Sigmoid colon (tissue), 7 donors: ENCODE measurements around the gene C1QTNF4. TPM values are rescaled to one million over a fixed set of nuclear protein-coding genes. Genes with fewer than 3 reads are reported as not detected.

Experiments
- DNase-seq: peaks from one replicate; pipeline ENCODE4 v3.0.0-alpha.2; 2019
- H3K27ac ChIP-seq, 4 donors: fragments of 200-600 bp; sonication (generic); one replicate each; pipeline ENCODE4 v1.5.1; 2016 to 2019; ENCODE audit warnings: mild to moderate bottlenecking in 1 of 4
- H3K27me3 ChIP-seq, 3 donors: fragments of 200-600 bp; sonication (generic); one replicate each; pipeline ENCODE4 v1.5.1; 2019; ENCODE audit warnings: mild to moderate bottlenecking in 1 of 3
- H3K36me3 ChIP-seq, 4 donors: fragments of 200-600 bp; sonication (generic); one replicate each; pipeline ENCODE4 v1.5.1; 2016 to 2019
- H3K4me1 ChIP-seq, 4 donors: fragments of 200-600 bp; sonication (generic); one replicate each; pipeline ENCODE4 v1.5.1; 2017 to 2019
- H3K4me3 ChIP-seq, 4 donors: fragments of 200-600 bp; sonication (generic); one replicate each; pipeline ENCODE4 v1.5.1; 2017 to 2019; ENCODE audit warnings: mild to moderate bottlenecking in 2 of 4, moderate library complexity in 1 of 4
- H3K9me3 ChIP-seq, 4 donors: fragments of 200-600 bp in 3 of 4; sonication (generic) in 3 of 4; one replicate each; pipeline versions ENCODE4 v1.5.1 to v1.6.1; 2013 to 2019
- CTCF ChIP-seq, 4 experiments: fragments of 450-650 bp in 3 of 4; fragments of 200-600 bp in 1 of 4; IDR thresholded peaks; one replicate each; pipeline ENCODE4 v1.5.1; 2016 to 2019; ENCODE audit warnings: antibody characterized with exemption in 4 of 4, mild to moderate bottlenecking in 3 of 4, moderate library complexity in 2 of 4
- EP300 ChIP-seq, 4 donors: sonication (generic); formaldehyde crosslinking; IDR thresholded peaks; one replicate each; pipeline ENCODE4 v1.6.1; 2017; ENCODE audit warnings: antibody characterized with exemption in 4 of 4
- POLR2A ChIP-seq, 2 donors: fragments of 450-650 bp; IDR thresholded peaks; one replicate each; pipeline ENCODE4 v1.6.1; 2016; ENCODE audit warnings: antibody characterized with exemption in 2 of 2, mild to moderate bottlenecking in 2 of 2, moderate library complexity in 2 of 2
- POLR2AphosphoS5 ChIP-seq, 4 donors: sonication (generic); formaldehyde crosslinking; IDR thresholded peaks; one replicate each; pipeline ENCODE4 v1.6.1; 2017; ENCODE audit warnings: antibody characterized with exemption in 4 of 4
- WGBS, 2 donors: extraction: QIAGEN DNeasy Blood & Tissue Kit; methylation state at CpG; one replicate each; pipeline ENCODE4 v1.1.7; 2013; 5-methylcytosine and 5-hydroxymethylcytosine counted together
- intact Hi-C: fragments of 100-400 bp; cut with DNase I; formaldehyde crosslinking; loops from one replicate; pipeline ENCODE4 v1.15.1; 2023
- polyA plus RNA-seq, 3 donors: library from polyadenylated mRNA; stranded (reverse); fragments of 200-250 nt; gene quantifications; one replicate each; pipeline ENCODE4 v1.2.3, GENCODE V29; 2013
- total RNA-seq, 4 donors: library from RNA; depleted of rRNA; stranded (reverse); fragments of >200 nt; gene quantifications; one replicate each; pipeline ENCODE4 v1.1.0, GENCODE V29; 2016
- donor health status: healthy with polysubstance abuse.
- donor health status: Bipolar disorder and iron deficiency.
- donor health status: healthy.

Gene C1QTNF4
- total and polyA plus RNA-seq, 7 donors, result 1.3 to 15.5 (median 6.2) TPM; not detected in 1

- Histone ChIP-seq H3K4me3 (no peak overlapping the region), H3K27ac (peak overlapping the region in 1 of 4 donors; percentile 1), H3K36me3 (peaks cover 0 to 6% (median 0%) of the 10 kb centered on the region in 4 donors), H3K9me3 (no peaks in the 10 kb centered on the region), H3K4me1 (peaks cover 0 to 12% (median 10%) of the 10 kb centered on the region in 4 donors), H3K27me3 (no peaks in the 10 kb centered on the region)
- no peak for DNase-seq
- intact Hi-C loops, result no loop called here
- WGBS, 2 donors, result 90 to 92% methylated on average over 7 of the region's 7 CpGs
- TF ChIP-seq POLR2AphosphoS5 (IDR thresholded peaks at IDR 0.05), result peak in 1 of 4 donors; percentile 17
- TF ChIP-seq CTCF (IDR thresholded peaks at IDR 0.05), result no peak
- TF ChIP-seq POLR2A (IDR thresholded peaks at IDR 0.05), result no peak
Measured at GRCh38 chr11:47607380-47607779, 13.2 kb upstream of the C1QTNF4 start.

GRCh38 chr11:47606731-47607130, 12.5 kb upstream of the C1QTNF4 start:
- H3K27ac ChIP-seq, result peak overlapping the region in 1 of 4 donors; percentile 1
- H3K4me1 ChIP-seq, result peaks cover 0 to 12% (median 10%) of the 10 kb centered on the region in 4 donors
- no peak overlapping the region for H3K4me3 ChIP-seq
- DNase-seq, result no peak
- peaks cover 0 to 6% (median 0%) of the 10 kb centered on the region in 4 donors for H3K36me3 ChIP-seq
- no peaks in the 10 kb centered on the region for H3K27me3 ChIP-seq
- 58 to 73% methylated on average over 5 of the region's 5 CpGs for WGBS, 2 donors
- no peak for TF ChIP-seq POLR2AphosphoS5 (IDR thresholded peaks at IDR 0.05)
- TF ChIP-seq EP300 (IDR thresholded peaks at IDR 0.05), result no peak
- H3K9me3 ChIP-seq, result no peaks in the 10 kb centered on the region
- intact Hi-C loops, result no loop called here

- 89 to 95% methylated on average over 3 of the region's 3 CpGs for WGBS, 2 donors
- intact Hi-C loops, result no loop called here
Measured at GRCh38 chr11:47605921-47606320, 11.7 kb upstream of the C1QTNF4 start.

GRCh38 chr11:47603295-47603694, 9.1 kb upstream of the C1QTNF4 start:
- intact Hi-C loops, result no loop called here
- TF ChIP-seq POLR2A (IDR thresholded peaks at IDR 0.05) (no peak), EP300 (IDR thresholded peaks at IDR 0.05) (no peak), POLR2AphosphoS5 (IDR thresholded peaks at IDR 0.05) (no peak), CTCF (IDR thresholded peaks at IDR 0.05) (no peak)

More at GRCh38 chr11:47605921-47606320, 11.7 kb upstream of the C1QTNF4 start:
- Histone ChIP-seq H3K4me3 (no peak overlapping the region), H3K9me3 (no peaks in the 10 kb centered on the region), H3K27me3 (no peaks in the 10 kb centered on the region), H3K36me3 (no peaks in the 10 kb centered on the region), H3K4me1 (peaks cover 0 to 12% (median 10%) of the 10 kb centered on the region in 4 donors), H3K27ac (no peak overlapping the region)
- no peak for DNase-seq
- TF ChIP-seq POLR2A (IDR thresholded peaks at IDR 0.05), result no peak
- TF ChIP-seq CTCF (IDR thresholded peaks at IDR 0.05), result no peak
- no peak for TF ChIP-seq POLR2AphosphoS5 (IDR thresholded peaks at IDR 0.05)
- no peak for TF ChIP-seq EP300 (IDR thresholded peaks at IDR 0.05)

GRCh38 chr11:47599902-47600301, 5.7 kb upstream of the C1QTNF4 start:
- H3K27ac ChIP-seq, result no peak overlapping the region
- H3K4me3 ChIP-seq, result no peak overlapping the region
- H3K4me1 ChIP-seq, result no peaks in the 10 kb centered on the region
- H3K27me3 ChIP-seq, result peaks cover 0 to 11% (median 6%) of the 10 kb centered on the region in 3 donors
- DNase-seq, result peak; percentile 44
- WGBS, 2 donors, result 85 to 87% methylated on average over 4 of the region's 4 CpGs
- intact Hi-C loops, result no loop called here
- TF ChIP-seq EP300 (IDR thresholded peaks at IDR 0.05) (no peak), POLR2AphosphoS5 (IDR thresholded peaks at IDR 0.05) (no peak), CTCF (IDR thresholded peaks at IDR 0.05) (no peak), POLR2A (IDR thresholded peaks at IDR 0.05) (no peak)
- H3K9me3 ChIP-seq, result no peaks in the 10 kb centered on the region
- no peaks in the 10 kb centered on the region for H3K36me3 ChIP-seq

More at GRCh38 chr11:47603295-47603694, 9.1 kb upstream of the C1QTNF4 start:
- H3K36me3 ChIP-seq, result no peaks in the 10 kb centered on the region
- H3K27me3 ChIP-seq, result no peaks in the 10 kb centered on the region
- WGBS, 2 donors, result 95 to 97% methylated on average over 4 of the region's 4 CpGs
- peaks cover 0 to 12% (median 10%) of the 10 kb centered on the region in 4 donors for H3K4me1 ChIP-seq
- DNase-seq, result no peak
- no peak overlapping the region for H3K27ac ChIP-seq
- no peak overlapping the region for H3K4me3 ChIP-seq
- H3K9me3 ChIP-seq, result no peaks in the 10 kb centered on the region
